ENCODE results near the gene TIMM8A. TPM values are rescaled to one million over a fixed set of nuclear protein-coding genes. Genes with fewer than 3 reads are reported as not detected.

Gene TIMM8A
- total RNA-seq, 1 donor from 2014 or later, result 7.1 TPM

Small RNAs within 50 kb of the gene (small RNA-seq; reads per million reads assigned to genes)
- gene RNU6-934P (ENCODE audit: low replicate concordance), result not detected

Other genes starting within 250 kb of the TIMM8A start
- 4.7 TPM for gene DRP2, start 129.0 kb downstream of the TIMM8A start, total RNA-seq
- gene TAF7L, start 57.4 kb downstream of the TIMM8A start, total RNA-seq, result under 0.01 TPM
- 0.49 TPM for gene BTK, start 37.4 kb upstream of the TIMM8A start, total RNA-seq
- gene RPL36A, start 42.3 kb upstream of the TIMM8A start, total RNA-seq, result 391 TPM
- 16.5 TPM for gene GLA, start 59.2 kb upstream of the TIMM8A start, total RNA-seq
- 71.3 TPM for gene HNRNPH2, start 59.5 kb upstream of the TIMM8A start, total RNA-seq
- 11.8 TPM for gene ARMCX4, start 136.7 kb upstream of the TIMM8A start, total RNA-seq
- gene ARMCX1, start 201.8 kb upstream of the TIMM8A start, total RNA-seq, result 67.9 TPM

All from temporal lobe (tissue), 2 donors.